Fibroblast of pulmonary artery (primary cell): Measurements from ENCODE around the gene WNT11.
A peak's percentile ranks its signal among the peaks of the same experiment; 100 is the strongest.

Experiments
- DNase-seq: peaks from one replicate; pipeline ENCODE4 v3.0.0-alpha.2; 2010; ENCODE audit warnings: low read depth
- H3K4me3 ChIP-seq: replicated peaks from 2 replicates; pipeline ENCODE4 v1.5.1; 2011; ENCODE audit warnings: low read depth, mild to moderate bottlenecking, control low read depth, low read length, moderate library complexity
- TF ChIP-seq, protein P1 (sequence below): IDR thresholded peaks from 2 replicates; pipeline ENCODE4 v1.5.1; 2011; ENCODE audit warnings: mild to moderate bottlenecking, control low read depth, low read length, inconsistent platforms; ENCODE audit errors: missing control alignments

WNT11 gene

DNA sequence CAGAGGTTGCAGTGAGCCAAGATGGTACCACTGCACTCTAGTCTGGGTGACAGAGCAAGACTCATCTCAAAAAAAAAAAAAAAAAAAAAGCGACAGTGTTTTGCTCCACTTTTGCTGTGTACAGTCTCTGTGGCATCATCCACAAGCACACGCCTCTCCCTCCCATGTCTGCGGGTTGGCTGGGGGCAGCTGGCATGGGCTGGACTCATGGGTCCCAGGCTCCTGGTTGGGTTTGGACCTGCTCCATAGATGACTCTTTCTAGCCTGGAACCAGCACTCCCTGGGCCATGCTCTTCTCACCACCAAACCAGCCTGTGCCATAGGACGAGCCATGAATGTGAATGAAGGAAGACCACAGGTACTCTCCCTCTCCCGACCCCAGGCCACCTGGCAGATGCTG, 7.9 kb upstream of the WNT11 start:
- DNase-seq = no peak
- H3K4me3 ChIP-seq = no peak overlapping the region
- TF ChIP-seq, protein P1, sequence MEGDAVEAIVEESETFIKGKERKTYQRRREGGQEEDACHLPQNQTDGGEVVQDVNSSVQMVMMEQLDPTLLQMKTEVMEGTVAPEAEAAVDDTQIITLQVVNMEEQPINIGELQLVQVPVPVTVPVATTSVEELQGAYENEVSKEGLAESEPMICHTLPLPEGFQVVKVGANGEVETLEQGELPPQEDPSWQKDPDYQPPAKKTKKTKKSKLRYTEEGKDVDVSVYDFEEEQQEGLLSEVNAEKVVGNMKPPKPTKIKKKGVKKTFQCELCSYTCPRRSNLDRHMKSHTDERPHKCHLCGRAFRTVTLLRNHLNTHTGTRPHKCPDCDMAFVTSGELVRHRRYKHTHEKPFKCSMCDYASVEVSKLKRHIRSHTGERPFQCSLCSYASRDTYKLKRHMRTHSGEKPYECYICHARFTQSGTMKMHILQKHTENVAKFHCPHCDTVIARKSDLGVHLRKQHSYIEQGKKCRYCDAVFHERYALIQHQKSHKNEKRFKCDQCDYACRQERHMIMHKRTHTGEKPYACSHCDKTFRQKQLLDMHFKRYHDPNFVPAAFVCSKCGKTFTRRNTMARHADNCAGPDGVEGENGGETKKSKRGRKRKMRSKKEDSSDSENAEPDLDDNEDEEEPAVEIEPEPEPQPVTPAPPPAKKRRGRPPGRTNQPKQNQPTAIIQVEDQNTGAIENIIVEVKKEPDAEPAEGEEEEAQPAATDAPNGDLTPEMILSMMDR = no peak

DNA sequence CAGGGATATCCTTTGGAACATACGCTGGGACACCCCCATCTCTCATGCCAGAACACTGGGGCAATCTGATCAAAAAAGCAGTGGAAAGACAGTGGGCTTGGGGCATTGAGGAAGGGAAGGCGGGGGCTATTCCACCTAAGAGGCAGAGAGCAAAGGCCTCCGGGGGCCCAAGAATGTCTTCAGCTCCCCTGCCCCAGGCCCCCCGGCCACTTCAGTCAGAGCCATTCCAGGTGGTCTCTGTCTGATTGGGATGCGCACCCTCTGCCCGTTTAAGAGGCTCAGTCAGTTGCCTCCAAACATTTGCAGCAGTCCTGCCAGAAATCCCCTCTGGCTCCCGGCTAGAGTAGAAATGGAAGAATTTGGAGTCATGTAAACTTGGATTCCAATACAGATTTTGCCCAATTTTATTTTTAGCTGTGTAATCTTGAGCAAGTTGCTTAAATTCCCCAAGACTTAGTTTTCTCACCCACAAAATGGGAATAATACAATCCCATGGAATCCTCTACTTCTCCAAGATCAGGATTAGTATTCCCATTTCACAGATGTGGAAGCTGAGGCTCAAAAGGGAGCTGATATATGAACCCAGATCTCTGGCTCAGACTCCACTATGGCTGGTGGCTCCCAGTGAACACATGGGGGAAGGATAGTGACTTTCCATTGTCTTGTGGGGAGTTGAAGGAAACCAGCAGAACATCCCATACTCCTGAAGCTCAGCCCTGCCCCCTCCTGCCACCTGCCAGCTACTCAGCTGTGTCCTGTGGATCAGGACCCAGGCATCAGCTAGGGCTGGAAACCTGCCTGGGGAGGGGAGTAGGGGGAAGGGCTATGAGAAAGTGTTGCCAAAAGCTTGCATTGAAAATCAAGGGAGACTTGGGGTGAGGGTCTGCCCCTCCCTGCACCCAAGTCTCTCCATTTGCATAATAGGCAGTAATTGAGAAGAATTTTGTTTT, 6.1 kb upstream of the WNT11 start:
- TF ChIP-seq, protein P1 = no peak
- H3K4me3 ChIP-seq = no peak overlapping the region

DNA sequence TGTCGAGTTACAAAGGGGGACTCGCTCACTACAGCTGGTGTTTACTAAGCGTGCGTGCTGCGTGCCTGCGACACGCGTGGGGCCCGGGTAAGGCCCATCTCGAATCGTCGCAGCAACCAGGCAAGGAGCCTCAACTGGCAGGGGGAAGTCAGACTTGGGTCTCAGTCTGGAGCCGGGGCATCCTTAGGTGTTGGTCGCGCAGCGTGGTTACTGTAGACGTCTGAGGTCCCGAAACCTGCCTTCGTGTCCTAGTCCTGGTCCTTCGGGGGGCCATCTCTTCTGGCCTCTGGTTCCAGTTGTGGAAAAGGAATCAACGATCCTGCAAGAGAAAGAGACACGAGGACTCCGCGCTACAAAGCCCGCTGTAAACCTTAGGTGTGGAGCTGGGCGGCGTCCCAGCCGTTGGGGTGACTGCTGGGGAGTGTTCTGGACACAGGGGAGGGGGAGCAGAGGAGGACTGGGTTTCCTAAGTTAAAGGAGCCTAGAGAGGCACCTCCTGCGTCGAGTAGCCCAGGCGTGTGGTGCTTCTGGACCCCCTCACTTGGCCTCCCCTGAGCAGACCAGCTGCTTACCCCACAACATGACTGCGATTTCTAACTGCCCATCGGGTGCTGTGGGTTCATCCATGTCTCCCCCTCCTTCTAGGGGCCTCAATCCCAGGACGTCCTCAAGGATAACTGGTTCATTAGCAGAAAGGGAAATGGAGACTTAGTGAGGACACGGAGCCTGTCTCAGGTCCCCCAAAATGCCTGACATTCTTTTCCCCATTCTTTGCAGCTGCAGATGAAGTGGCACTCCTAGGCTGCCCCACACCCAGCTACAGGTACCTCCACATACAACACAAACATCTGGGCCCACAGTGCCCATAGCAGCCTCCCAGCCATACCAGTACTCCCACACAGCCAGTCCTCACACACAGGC, 4.9 kb upstream of the WNT11 start:
- TF ChIP-seq, protein P1 = no peak
- DNase-seq = no peak
- H3K4me3 ChIP-seq = peak overlapping the region; percentile 8

More for the DNA sequence above, 6.1 kb upstream of the WNT11 start:
- no peak for DNase-seq

DNA sequence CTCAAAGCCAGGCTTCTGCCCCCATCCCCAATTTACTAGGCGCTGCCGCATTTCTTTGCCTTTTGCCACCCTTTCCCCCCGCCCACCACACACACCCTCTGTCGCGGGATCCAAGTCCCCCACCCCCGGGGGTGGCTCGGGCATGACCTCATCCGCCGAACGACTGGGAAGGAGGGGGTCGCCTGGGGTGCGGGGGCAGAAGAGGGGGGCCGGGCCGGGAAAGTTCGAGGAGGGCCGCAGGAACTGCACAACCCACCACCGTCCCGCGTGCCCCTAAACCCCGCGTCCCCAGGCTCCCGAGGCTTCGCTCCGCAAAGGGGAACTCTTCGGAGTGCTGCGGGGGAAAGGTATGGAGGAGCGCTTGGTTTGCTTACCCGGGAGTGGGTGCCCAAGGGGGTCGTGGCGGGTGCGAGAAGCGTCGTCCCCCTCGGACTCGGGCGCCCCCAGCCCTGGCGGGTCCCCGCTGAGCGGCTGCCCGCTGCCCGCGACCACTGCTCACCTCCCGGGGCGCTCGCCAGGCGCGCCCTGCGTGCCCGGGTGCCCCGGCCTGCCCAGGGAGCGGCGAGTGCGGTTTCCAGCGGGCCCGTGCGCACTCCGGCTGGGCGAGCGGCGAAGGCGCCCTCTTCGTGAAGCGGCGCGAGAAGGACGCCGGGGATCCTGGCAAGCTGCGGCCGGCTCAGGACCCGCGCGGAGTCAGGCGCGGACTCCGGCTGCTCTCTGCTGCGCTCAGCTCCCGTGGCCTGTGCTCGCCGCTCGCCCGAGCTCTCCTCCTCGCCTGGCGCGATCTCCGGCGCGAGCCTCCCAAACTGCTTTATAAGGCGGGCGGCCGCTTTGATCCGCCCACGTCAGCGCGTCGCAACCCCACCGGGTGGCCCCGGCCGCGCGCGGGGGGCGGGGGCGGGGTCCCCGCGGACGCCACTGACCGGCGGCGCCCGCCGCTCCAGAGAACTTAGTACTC, 4.0 kb upstream of the WNT11 start:
- TF ChIP-seq, protein P1 = no peak
- H3K4me3 ChIP-seq = peak overlapping the region; percentile 13
- DNase-seq = peak; percentile 79

DNA sequence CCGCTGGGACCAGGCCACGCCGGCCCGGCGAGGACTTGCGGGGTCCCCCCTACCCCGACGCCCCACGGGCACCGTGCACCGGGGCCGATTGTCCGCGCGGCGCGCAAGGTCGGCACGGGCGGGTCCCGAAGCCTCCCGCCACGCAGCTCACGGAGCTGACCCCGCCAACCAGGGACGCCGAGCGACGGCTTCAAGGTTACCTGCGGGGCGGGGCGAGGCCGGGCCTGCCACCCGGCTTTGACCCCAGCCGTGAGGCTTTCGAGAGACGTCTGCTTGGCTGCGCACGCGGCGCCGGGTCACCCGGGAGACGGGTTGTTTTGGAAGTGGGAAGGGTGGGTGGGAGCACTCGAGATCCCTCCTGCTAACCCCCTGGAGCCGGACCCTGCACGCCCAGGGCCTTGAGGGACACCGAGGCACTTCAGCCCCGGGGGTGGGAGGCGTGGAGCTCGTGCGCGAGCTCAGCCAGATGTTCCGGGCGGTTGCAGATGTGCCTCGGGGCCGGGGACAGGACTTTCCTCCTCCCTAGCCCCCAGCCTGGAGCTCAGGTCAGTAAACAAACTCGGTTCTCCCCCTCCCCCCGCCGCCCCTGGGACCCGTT, 3.2 kb upstream of the WNT11 start:
- peak overlapping the region; percentile 45 for H3K4me3 ChIP-seq
- TF ChIP-seq, protein P1 = no peak
- DNase-seq = no peak
